ENCODE data around the gene TP53I13.
A peak's percentile ranks its signal among the peaks of the same experiment; 100 is the strongest.

Gene TP53I13

DNA sequence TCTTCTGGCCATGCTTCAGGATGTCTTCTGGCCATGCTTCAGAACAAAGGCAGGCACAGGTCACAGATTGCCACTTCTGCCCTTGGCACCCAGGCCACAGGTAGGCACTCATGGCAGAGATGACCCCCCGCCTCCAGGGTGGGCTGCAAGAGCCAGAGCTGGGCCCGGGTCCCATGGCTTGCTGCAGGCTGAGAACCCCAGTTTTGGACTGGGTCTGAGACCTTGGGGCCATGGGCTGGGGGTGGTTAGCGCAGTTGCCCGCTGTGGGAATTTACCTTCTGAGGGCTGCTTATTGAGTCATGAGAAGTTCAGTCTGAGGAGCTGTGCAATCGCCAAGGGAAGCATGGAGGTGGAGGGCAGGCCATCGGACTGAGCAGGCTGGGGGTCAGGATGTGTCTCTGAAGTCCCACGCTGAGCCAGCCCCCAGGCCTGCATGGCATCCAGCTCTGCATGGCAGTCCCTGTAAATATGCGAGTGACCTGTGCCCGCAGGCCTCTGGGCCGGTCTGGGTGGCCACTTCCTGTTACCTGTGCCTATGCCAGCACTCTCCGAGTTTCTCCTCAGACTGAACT is 26.1 kb downstream of the TP53I13 start:
- no peak for DNase-seq

DNA sequence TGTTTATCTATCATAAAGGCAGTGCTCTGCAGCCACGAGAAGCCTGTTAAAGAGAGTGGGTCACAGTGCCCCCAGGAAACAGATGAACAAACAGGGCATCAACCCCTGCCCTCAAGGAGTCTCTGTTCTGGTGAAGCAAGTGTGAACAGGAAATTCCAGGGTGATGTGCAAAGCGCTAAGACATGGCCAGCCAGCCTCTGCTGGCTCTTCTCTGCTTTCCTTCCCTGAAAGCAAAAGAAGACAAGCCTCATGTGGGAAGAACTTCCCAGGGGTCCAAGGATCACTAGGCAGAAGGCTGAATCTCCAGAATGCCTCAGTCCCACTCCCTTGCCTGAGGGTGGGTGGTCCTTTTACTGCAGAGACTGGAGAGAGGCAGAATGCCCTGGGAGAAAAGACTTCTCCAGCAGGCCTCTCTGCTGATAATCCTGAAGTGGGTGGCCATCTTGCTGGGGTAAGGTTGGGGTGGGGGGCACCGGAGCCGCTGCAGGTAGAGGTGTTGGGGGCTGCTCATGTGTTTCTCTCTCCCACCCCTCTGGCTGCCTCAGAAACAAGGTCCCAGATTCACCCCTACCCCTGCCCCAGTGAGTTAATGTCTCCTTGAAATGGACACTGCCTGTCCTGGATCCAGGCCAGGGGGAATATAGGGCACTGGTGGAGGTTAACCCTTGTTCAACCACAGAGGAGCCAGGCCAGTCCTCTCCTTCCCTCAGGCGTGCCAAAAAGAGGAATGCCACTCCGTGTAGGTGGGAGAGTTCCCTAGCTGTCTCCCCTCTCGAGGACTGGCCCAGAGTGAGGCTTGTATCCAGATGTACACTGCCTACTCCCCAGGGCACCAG is 26.8 kb downstream of the TP53I13 start:
- no peak for DNase-seq

DNA sequence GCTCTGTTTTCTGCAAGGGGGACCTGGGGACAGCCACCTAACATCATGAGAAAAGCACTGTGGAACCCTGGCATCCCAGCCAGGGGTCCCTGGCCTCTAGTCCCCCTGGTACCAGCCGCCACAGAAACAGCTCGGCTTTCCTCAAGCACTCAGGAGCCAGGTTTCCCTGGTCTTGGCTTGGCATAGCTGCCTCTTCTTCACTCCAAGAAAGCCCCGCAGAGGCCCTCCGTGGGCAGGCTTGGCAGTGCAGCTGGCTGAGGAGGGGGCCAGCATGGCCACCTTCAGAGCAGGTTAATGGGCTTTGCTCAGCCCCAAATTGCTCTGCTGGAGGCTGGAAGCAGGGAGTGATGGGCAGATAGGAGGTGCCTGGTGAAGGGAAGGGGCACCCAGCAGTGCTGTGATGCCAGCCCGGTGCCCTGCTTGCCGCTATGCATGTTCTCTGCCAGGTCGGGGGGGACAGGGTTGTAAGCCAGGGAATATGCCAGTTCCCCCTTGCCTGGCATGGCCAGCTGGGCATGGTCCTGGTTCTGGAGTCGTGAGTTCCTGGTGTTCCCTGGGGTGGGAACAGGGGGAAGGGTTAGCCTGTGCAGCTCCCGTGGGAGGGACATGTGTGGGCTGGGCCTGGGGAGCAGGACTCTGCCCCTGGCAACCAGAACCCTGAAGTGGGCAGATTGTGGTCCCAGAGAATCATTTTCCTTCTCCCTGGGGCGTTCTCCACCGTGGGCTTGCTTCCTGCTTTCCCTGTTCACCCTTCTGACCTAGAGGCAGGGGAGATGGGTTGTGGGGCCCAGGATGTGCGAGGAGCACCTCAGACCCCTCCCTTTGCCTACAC is 27.7 kb downstream of the TP53I13 start:
- DNase-seq: no peak

DNA sequence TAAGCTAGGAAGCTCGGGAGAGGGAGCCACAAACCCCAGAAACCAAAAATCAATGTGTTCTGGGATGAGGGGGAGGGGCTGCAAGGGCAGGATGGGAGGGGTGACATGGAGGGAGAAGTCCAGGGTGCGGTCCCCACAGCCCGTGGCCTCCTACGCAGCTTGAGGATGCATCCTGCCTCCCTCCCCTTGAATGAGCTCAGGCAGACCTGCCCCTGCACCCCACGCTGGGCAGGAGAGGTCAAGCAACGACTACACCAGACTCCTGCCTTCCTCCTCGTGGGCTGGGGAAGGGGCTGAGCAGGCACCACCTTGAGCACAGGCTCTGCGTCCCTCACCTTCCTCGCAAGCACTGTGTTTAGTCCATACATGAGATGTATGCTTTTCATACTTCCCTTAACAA is 28.3 kb downstream of the TP53I13 start:
- no peak for DNase-seq

DNA sequence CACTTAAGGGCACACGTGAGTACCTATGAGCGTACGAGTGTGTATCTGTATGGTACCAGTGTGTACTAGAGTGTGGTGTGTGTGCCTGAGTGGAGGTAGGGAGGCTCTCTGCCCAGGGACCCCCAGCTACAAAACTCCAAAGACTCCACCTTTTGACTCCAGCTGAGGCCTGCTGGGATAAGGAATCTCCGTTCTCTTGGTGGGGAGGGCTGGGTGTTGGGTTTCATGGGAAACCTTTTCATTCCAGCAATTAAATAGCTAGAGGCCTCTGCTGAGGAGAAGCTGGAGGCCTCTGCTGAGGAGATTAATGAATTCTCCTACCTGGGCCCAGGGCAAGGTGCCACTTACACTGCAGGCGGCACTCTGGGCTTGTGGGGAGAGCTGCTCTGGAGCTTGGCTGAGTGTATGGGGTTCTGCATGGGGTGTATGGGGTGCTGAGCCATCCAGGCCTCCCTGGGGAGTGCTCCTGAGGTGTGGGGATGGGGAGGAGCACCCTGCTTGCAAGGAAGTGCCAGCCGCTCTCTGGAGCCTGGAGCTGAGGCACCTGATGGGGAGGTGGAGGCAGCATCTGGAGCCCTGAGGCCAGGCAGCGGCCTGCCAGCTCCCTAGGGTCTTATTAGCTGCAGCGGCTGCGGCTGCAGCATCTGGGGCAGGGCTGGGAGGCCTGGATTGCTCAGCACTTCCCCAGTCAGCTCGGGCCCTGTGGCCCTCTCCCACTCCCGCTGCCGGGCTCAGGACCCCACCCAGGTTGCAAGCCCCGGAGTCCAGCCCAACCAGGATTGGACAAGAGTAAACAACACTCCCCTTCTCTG is 29.1 kb downstream of the TP53I13 start:
- DNase-seq: no peak

DNA sequence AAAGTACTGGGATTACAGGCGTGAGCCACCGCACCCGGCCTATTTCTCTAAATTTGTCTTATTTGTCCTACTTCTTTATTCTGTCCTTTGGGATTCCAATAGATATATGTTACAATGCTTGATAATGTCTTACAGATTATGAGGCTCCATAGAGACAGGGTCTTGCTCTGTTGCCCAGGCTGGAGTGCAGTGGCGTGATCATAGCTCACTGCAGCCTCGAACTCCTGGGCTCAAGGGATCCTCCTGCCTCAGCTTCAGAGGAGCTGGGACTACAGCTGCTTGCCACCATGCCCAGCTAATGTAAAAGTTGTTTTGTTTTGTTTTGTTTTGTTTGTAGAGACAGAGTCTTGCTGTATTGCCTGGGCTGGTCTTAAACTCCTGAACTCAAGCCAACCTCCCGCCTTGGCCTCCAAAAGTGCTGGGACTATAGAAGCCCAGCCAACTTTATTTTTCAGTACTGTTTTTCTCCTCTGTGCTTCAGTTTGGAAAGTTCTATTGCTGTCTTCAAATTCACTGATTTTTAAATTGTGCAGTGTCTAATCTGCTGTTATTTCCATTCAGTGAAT is 34.7 kb downstream of the TP53I13 start:
- DNase-seq: no peak

DNA sequence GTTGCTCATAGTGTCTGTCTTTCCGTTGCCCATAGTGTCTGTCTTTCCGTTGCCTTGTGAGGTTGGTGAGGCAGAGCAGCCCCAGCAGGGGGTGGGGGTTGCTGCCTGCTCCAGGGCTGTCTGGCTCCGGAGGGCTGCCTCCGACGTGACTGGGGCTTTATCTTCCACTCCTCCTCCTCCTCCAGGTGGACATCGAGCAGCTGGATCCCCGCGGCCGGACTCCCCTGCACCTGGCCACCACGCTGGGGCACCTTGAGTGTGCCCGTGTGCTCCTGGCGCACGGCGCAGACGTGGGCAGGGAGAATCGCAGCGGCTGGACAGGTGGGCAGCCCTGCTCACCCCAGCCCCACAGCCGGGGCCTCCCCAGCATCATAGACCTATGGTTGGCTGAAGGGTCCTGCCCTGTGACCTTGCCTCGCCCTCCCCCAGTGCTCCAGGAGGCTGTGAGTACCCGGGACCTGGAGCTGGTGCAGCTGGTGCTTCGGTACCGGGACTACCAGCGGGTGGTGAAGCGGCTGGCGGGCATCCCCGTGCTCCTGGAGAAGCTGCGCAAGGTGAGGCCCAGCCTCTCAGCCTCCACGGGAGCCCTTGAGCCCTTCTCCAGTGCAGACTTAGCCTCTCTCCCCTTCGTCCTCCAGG is 39.2 kb downstream of the TP53I13 start:
- no peak for DNase-seq

DNA sequence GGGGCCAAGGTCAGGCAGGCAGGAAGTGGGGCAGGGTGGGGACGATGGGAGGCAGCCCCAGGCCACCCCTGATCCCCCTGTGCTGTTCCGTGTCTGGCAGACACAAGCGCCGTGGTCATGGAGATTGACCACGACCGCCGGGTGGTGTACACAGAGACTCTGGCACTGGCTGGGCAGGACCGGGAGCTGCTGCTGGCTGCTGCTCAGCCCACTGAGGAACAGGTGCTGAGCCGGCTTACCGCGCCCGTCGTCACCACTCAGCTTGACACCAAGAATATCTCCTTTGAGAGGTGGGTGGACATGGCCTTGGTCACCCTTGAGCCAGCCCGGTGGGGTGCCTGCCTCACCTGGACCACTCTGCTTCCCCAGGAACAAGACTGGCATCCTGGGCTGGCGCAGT is 40.5 kb downstream of the TP53I13 start:
- DNase-seq: no peak

DNA sequence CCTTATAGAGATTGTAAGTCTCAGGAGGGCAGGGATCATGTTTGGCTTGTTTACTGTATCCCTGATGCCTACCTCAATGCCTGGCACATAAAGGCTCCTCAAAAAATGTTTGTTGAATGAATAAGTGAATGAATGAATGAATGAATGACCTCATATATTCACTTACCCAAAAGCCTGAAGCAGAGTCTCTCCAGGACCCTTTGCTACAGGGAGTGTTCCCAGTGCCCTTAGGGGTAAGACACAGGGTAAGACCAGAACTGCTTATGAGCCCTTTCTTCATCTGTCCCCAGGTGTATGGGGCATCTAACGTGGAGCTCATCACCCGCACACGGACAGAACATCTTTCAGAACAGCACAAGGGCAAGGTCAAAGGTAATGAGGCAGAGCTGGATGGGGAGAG is 41.9 kb downstream of the TP53I13 start:
- DNase-seq: no peak

DNA sequence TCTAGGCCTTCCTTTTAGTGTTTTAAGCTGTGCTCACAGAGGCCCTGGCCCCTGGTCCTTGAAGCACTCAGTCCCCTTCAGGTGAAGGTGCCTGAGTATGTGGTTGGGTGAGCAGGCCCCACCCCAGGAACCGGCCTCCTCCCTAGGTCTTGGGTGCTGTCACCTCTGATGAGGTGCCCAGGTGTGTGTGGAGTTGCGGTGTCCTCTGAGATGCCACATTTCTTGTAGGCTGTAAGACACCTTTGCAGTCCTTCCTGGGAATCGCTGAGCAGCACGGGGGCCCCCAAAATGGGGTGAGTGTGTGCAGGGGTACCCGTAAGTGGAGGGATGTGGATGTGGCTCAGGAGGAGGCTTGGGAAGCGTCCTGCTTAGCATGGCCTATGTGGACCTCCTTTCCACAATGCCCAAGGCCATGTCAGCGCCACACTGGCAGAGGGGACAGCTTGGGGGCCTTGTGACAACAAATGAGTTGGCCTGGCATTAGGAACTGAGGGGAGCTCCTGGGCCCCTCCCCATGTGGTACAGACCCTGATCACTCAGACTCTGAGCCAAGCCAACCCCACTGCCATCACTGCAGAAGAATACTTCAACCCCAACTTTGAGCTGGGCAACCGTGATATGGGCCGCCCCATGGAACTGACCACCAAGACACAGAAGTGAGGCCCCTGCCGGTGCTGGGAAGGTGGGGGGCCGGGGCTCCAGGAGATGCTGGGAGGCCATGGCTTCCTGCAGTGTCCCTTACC is 43.0 kb downstream of the TP53I13 start:
- no peak for DNase-seq

DNA sequence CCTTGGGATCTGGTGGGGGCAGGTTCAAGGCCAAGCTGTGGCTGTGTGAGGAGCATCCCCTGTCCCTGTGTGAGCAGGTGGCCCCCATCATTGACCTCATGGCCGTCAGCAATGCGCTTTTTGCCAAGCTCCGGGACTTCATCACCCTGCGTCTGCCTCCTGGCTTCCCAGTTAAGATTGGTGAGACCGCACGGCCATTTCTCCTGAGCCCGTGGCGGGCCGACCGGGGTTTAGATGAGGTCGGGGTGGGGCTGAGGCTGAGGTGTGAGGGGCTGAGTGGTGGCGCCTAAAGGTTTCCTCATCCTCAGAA is 43.5 kb downstream of the TP53I13 start:
- no peak for DNase-seq

DNA sequence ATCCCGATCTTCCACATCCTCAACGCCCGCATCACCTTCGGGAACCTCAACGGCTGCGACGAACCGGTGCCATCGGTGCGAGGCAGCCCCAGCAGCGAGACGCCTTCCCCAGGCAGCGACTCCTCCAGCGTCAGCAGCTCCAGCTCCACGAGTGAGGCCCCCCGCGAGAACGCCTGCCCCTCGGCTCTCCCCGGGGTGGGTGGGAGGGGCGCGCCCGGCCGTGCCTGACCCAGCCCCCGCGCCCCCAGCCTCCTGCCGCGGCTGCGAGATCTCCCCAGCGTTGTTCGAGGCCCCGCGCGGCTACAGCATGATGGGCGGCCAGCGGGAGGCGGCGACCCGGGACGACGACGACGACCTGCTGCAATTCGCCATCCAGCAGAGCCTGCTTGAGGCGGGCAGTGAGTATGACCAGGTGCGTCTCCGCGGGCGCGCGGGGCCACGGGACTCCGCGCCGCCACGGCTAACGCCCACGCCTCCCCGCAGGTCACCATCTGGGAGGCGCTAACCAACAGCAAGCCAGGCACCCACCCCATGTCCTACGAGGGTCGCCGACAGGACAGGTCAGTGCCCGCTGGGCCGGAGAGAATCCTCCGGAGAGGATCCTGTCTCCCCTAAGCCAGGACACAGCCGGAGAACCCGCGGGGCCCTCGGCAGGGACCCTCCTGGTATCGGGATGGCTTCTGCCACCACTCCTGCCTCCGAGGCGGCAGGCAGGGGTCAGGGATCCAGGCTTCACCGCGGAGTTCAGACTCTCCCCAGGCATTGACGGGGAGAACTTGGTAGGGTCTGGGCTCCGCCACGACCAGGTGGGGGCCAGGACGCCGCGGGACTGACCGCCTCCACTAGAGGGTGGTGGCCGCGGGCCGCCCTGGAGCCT is 44.1 kb downstream of the TP53I13 start:
- DNase-seq: no peak

DNA sequence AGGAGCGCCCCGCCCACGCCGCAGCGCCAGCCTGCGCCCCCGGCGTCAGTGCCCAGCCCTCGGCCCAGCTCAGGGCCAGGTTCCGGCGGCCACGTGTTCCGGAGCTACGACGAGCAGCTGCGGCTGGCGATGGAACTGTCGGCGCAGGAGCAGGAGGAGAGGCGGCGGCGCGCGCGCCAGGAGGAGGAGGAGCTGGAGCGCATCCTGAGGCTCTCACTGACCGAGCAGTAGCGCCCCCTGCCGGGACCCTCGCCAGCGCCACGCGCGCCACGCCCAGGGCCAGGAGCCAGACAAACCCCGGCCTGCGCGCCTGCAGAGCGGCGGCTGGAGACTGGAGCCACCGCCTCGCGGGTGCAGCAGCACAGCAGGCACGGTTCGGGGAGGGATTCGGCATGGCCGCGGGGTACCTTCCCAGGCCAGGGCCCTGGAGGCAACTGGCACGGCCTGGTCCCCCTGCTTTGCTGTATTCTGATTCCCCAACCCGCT is 44.9 kb downstream of the TP53I13 start:
- DNase-seq: no peak

DNA sequence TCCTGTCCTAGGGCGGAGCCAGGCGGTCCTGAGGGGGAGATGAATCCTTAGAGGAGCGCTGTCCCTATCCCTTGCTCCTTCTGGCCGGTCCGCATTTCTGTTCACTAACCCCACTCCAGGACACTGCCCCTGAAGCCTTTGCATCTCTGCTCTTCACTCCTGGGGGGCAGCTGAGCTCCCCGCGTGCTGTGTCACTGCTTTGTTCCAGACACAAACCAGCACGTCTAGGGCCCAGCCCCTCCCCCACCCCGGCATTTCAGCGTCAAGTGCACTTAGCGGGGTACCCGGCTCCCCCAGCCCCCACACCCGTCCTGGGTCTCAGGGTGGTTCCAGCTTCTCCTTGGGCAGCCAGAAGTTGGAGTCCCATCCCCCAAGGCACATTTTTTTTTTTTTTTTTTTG is 45.4 kb downstream of the TP53I13 start:
- no peak for DNase-seq

DNA sequence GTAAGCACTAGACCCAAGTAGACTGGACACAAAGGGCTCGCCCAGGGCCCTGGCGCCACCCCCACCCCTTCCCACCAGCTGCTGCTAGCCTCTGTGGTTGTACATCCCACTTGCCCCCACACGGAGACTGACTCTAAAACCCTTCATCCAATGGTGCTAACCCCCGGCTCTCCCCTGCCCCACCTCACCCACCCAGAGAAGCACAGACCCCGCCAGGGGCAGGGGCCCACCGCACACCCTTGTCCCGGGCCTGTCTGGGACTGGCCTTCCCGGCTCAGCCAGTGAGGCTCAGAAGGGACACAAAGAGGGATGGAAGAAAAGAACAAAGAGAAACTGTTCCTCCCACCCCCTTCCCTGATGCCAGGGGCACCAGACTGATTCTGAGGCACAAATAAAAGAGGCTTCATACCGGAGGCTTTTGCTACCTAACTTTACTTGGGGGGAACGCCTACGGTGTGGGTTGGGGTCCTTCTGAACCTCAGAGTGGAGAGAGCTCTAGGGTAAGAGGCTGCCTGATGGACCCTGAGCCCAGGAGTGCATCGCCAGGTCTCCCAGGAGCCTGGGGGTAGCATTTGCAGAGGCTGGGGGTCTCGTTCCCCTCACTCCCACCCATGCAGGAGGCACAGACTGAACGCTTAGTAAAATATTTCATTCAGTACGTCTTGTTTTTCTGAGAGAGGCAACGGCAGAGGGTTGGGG is 46.0 kb downstream of the TP53I13 start:
- no peak for DNase-seq

DNA sequence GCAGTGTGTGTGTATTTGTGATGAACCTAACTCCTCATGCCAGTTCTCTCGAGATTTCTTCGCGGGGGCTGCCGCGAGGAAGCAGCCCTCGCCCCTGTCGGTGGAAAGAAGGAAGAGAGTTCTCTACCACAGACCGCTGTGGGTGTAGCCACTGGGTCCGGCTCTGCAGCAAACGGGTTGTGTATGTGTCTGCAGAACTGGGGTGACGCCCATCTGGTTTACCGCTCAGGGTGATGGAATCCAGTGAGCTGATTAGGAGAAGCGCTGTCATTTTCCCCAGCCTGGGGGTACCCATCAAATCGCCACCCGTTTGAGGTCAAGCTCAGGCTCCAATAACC is 46.5 kb downstream of the TP53I13 start:
- DNase-seq: no peak

DNA sequence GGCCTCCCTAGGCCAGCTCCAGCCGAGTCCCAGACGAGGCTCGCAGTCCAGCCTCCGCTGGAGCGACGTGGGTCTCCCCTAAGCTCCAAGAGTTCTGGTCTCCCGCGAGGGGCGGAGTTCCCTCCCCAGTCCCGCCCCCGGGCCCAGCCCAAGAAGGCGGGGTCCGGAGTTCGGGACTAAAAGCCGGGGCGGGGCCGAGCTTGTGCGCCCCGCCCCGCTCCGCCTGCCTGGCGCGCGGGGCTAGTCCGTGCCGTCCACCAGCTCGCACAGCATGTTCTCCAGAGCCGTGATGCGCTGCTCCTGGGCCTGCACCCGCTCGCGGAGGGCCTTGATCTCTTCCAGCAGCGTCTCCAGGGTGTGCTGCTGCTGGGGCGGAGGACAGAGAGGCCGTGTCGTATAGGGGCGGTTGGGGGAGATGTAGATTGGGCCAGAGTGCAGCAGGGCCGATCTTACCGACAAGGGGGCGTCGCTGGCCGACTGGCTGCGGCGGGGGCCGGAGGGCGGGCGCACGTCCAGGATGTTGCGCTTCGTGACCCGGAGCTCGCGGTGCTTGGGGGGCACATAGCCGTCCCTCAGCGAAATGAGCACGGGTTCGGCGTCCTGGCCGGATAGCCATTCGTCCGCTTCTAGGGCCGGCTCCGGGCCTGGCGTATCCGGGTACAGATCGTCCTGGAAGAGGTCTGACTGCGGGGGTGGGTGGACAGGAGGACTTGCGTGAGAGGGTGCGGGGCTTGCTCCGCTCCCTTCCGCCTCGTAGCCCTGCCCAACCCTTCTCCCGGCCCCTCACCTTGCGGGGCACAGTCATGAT is 47.2 kb downstream of the TP53I13 start:
- peak; percentile 76 for DNase-seq

DNA sequence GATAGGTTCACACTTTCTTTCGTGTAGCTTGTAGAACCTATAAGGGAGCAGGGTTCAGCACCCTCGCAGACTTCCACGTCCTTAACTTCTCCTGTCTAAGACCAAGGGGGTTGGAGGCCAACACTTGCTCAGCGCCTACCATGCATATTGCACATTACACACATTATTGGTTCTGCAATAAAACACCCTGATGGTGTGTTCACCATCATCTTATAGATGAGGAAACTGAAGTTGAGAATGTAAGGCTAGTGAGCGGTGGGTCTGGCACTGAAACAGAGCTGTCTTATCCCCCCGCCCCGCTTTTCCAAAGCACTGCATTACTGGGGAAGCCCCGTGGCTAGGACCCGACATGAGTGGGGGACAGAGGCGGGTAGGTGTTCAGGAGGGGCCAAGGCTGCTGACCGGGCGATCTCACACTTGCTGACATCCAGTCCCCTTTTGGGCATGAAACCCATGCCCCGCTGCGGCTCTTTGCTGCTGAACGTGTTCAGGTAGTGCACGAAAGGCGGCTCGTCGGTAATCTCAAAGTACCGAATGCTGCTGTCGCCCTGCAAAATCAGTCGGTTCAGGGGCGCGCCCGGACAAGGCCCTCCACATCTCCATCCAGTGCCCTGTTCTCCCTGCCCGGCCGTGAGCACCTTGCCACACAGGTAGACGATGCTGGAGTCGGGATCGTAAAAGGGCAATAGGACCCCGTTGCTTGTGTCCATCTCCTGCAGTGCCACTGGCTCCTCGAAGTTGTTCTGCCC is 48.0 kb downstream of the TP53I13 start:
- DNase-seq: no peak

All from DMS153 (cell line).